NCI-H748 (cell line): ENCODE results near the gene SEMA3G.

Experiments
- DNase-seq: peaks from one replicate; lab custom pipeline; 2025; ENCODE audit not compliant: unreplicated experiment; lab: John Stamatoyannopoulos, UW

SEMA3G gene

DNA sequence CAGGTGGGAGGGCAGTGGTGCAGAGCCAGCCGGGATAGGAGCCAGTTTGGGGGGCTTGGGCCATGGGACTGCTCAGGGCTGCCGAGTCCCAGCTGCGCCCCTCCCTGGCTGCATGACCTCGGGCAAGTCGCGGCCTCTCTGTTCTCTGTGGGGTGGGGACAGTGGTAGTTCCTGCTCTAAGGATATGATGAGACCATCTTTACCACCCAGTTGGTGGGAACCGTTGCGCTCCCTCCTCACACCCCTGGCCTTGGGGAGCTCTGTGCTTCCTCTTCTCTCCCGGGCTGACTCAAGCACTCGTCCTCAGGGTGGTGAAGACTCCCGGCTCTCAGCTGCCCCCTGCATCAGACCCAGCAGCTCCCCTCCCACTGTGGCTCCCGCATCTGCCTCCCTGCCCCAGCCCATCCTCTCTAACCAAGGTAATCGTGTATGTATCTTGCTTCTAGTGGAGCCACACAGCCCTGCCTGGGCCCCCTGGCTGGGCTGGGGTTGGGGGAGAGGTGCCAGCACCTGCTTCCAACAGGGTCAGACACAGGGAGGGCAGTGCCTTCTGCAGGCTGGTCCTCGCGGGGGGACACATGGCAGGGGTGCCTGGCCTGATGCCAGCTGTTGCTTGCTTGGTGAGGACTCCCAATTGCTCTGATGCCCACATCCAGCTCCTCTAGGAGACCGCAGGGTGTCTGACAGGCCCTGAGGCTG is 35.1 kb upstream of the SEMA3G start:
- no peak for DNase-seq

- no peak for DNase-seq
These were observed 34.4 kb upstream of the SEMA3G start for GRCh38 chr3:52479037-52479876.

GRCh38 chr3:52477796-52478095 is 32.8 kb upstream of the SEMA3G start:
- DNase-seq, result no peak

GRCh38 chr3:52477076-52477795 is 32.3 kb upstream of the SEMA3G start:
- no peak for DNase-seq

- DNase-seq, result no peak
These were observed 28.1 kb upstream of the SEMA3G start for GRCh38 chr3:52473026-52473425.

GRCh38 chr3:52472239-52473000 is 27.5 kb upstream of the SEMA3G start:
- DNase-seq, result no peak

DNA sequence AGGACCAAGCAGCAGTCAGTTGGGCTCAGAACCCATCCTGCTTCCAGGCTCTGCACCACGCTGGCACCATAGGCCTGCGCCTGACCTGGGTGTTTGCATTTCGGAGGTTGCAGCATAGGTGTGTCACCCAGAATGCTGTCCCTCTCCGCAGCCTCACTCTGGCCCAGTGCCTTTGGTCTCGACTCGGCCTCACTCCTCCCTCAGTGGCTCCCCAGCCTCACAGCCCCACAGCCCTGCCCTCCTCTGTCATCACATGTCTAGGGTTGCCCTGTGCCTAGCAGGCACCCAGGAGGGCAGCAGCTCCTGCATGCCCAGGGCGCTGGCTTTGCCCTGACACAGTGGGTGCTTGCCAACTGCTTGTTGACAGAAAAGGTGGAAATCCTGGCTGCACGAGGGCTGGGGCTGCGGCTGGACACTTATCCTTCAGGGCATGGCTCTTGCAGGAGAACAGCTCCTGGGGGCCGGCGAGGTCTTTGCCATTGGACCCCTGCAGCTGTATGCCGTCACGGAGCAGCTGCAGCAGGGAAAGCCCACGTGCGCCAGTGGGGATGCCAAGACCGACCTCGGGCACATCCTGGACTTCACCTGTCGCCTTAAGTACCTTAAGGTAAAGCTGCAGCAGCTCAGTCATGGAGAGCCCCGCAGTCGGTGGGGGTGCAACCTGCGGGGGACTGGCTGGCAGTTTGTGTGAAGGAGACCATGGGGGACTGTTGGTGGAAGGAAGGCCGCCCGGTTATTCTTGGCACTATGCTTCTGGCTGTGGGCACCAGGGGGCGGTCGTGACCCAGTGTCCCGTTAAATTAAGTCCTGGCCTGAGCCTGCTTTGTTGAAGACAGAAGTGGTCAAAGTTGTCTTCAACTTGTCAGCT is 26.7 kb upstream of the SEMA3G start:
- DNase-seq, result no peak

GRCh38 chr3:52470920-52471319 is 26.0 kb upstream of the SEMA3G start:
- DNase-seq, result no peak

- DNase-seq, result no peak
These were observed 24.1 kb upstream of the SEMA3G start for GRCh38 chr3:52469001-52469400.

DNA sequence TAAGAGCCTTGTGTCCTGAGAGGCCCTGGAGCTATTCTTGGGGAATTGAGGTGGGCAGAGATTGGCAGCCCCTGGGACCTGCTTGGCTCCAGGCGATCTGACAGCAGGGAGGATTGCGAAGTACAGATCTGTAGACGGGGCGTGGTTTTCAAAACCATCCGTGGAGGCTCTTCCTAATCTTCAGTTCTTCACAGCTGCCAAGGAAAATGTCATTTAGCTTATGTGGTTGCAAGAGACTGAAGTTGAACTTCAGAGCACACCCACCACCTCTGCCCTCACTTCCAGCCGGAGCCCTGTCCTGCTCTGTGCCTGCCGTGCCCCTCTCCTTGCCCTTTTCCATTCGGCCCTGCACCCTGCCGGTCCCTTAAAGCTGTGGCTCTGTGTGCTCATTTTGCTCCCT is 23.4 kb upstream of the SEMA3G start:
- no peak for DNase-seq

GRCh38 chr3:52463416-52463815 is 18.5 kb upstream of the SEMA3G start:
- DNase-seq, result no peak

GRCh38 chr3:52461874-52462273 is 17.0 kb upstream of the SEMA3G start:
- DNase-seq, result no peak

- no peak for DNase-seq
These were observed 14.1 kb upstream of the SEMA3G start for GRCh38 chr3:52458770-52459545.

DNA sequence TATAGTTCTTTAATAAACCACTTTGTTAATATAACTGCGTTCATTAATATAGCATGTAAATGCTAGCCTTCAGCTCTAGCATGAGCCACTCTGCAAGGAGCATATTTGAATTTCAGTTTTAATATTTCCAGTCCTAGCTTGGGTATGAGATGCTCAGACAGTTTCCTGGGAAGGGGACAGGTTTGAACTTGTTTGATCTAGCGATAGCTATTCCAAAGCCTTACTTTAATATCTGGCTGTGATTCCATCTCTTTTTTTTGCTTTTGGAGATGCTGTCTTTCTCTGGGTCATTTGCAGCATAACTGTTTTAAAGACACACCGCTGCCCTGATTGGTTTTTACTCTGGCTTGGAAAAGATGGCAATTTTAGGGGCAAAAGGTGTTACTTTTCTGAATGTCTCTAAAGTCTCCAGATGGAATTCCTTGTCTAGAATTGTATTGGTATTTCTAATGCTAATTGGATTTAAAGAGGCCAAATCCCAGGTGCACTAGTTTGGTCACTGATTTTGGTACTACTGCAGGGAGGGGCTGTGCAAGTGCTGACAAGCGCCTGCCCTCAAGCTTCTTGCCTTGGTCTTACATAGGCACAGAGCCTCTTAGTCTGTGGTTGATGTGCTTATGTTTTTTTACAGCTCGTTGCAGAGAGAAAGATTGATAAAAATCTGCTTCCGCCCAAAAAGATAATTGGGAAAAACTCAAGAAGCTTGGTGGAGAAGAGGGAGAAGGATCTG is 13.3 kb upstream of the SEMA3G start:
- no peak for DNase-seq

GRCh38 chr3:52456800-52457183 is 11.9 kb upstream of the SEMA3G start:
- DNase-seq, result no peak

DNA sequence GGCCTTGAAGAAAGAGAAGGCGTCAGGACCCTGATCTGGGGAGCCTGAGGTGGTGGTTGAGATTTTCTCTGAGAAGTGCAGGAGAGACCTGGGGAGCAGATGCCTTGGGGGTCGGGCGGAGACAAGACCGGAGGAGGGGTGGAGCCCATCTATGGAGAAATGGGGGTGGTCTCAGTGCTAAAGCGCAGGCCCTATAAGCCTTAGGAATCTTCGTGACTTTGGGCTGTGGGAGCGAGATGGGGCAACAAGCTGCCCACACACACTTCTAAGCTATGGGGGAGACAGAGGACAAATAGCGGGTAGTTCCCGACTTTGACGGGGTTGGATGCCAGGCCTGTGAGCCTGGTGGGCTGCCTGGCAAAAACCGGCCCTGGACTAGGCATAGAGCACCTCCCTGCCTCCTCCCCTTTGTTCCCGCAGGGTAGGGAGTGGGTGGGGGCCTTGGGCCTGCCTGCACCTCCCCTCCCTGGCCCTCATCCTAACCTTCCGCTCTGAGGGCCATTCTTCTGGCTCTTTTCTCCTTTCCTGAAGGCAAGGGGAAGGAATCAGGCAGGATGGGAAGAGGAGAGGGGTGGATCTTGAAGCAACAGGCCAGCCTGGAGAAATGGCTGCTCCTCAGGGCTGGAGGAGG is 11.4 kb upstream of the SEMA3G start:
- DNase-seq, result peak; percentile 10

- DNase-seq, result peak; percentile 82
These were observed 10.6 kb upstream of the SEMA3G start, which contains the start of gene NISCH for GRCh38 chr3:52455283-52456168. TSS of gene NISCH (plus strand) at chr3:52455604. CDS start at chr3:52455642, 38 bp downstream.
